Measurements from ENCODE around the gene NCK2. TPM values are rescaled to one million over a fixed set of nuclear protein-coding genes. Genes with fewer than 3 reads are reported as not detected.

NCK2 gene
- total and polyA plus RNA-seq, 2 experiments from 2014 or later = 72.6 to 100 TPM

GRCh38 chr2:105839793-105840192, 95.1 kb downstream of the NCK2 start:
- no peak for DNase-seq (ENCODE audit: low spot score)
- Histone ChIP-seq H3K4me3 (no peak overlapping the region), H4K20me1 (ENCODE audit: insufficient read depth, poor library complexity, severe bottlenecking) (peaks cover 31% of the 10 kb centered on the region), H3K4me2 (no peak overlapping the region), H3K9me3 (ENCODE audit: low read depth) (peaks cover 10% of the 10 kb centered on the region), H3K4me1 (ENCODE audit: insufficient read depth) (peaks cover 5% of the 10 kb centered on the region), H3K9me2 (replicated peaks; ENCODE audit: insufficient read depth) (no peaks in the 10 kb centered on the region), H3K27me3 (no peaks in the 10 kb centered on the region), H2AFZ (no peak overlapping the region), H3K27ac (no peak overlapping the region), H3K36me3 (replicated peaks; ENCODE audit: insufficient read depth, low read depth) (no peaks in the 10 kb centered on the region), H3K79me2 (peaks cover 100% of the 10 kb centered on the region)
- TF ChIP-seq EZH2 (IDR thresholded peaks at IDR 0.05; ENCODE audit: borderline replicate concordance) (no peak), CTCF (IDR thresholded peaks at IDR 0.05; ENCODE audit: poor library complexity) (no peak), EZH2phosphoT487 (IDR thresholded peaks at IDR 0.05; ENCODE audit: low read depth, severe bottlenecking, unreplicated experiment) (no peak)
- WGBS (ENCODE audit: low lambda C conversion rate, missing lambda C conversion rate) = 86% methylated on average over 4 of the region's 4 CpGs

GRCh38 chr2:105840933-105841332, 96.2 kb downstream of the NCK2 start:
- Histone ChIP-seq H4K20me1 (ENCODE audit: insufficient read depth, poor library complexity, severe bottlenecking) (peaks cover 28% of the 10 kb centered on the region), H3K4me3 (no peak overlapping the region), H3K79me2 (peaks cover 98% of the 10 kb centered on the region), H3K4me2 (no peak overlapping the region), H2AFZ (no peak overlapping the region), H3K4me1 (ENCODE audit: insufficient read depth) (peaks cover 5% of the 10 kb centered on the region), H3K9me3 (ENCODE audit: low read depth) (peaks cover 4% of the 10 kb centered on the region), H3K27me3 (no peaks in the 10 kb centered on the region), H3K36me3 (replicated peaks; ENCODE audit: insufficient read depth, low read depth) (no peaks in the 10 kb centered on the region), H3K27ac (no peak overlapping the region), H3K9me2 (replicated peaks; ENCODE audit: insufficient read depth) (no peaks in the 10 kb centered on the region)
- WGBS (ENCODE audit: low lambda C conversion rate, missing lambda C conversion rate) = 88% methylated on average over 4 of the region's 4 CpGs
- TF ChIP-seq EZH2 (IDR thresholded peaks at IDR 0.05; ENCODE audit: borderline replicate concordance) (no peak), CTCF (IDR thresholded peaks at IDR 0.05; ENCODE audit: poor library complexity) (no peak), EZH2phosphoT487 (IDR thresholded peaks at IDR 0.05; ENCODE audit: low read depth, severe bottlenecking, unreplicated experiment) (no peak)
- DNase-seq (ENCODE audit: low spot score) = no peak

- DNase-seq (ENCODE audit: low spot score) = no peak
- no peak overlapping the region for H2AFZ ChIP-seq
- TF ChIP-seq CTCF (IDR thresholded peaks at IDR 0.05; ENCODE audit: poor library complexity) (no peak), EZH2 (IDR thresholded peaks at IDR 0.05; ENCODE audit: borderline replicate concordance) (no peak), EZH2phosphoT487 (IDR thresholded peaks at IDR 0.05; ENCODE audit: low read depth, severe bottlenecking, unreplicated experiment) (no peak)
- no peaks in the 10 kb centered on the region for H3K9me2 ChIP-seq (replicated peaks; ENCODE audit: insufficient read depth)
- H3K27ac ChIP-seq = no peak overlapping the region
- H3K79me2 ChIP-seq = peaks cover 96% of the 10 kb centered on the region
- H3K4me1 ChIP-seq (ENCODE audit: insufficient read depth) = peaks cover 5% of the 10 kb centered on the region
- no peak overlapping the region for H3K4me2 ChIP-seq
- peaks cover 26% of the 10 kb centered on the region for H4K20me1 ChIP-seq (ENCODE audit: insufficient read depth, poor library complexity, severe bottlenecking)
- no peaks in the 10 kb centered on the region for H3K36me3 ChIP-seq (replicated peaks; ENCODE audit: insufficient read depth, low read depth)
- WGBS (ENCODE audit: low lambda C conversion rate, missing lambda C conversion rate) = 98% methylated on average over 2 of the region's 2 CpGs
- no peaks in the 10 kb centered on the region for H3K9me3 ChIP-seq (ENCODE audit: low read depth)
- no peak overlapping the region for H3K4me3 ChIP-seq
- H3K27me3 ChIP-seq = no peaks in the 10 kb centered on the region
These were observed 96.8 kb downstream of the NCK2 start for GRCh38 chr2:105841551-105841950.

GRCh38 chr2:105842555-105842954, 97.8 kb downstream of the NCK2 start:
- no peak overlapping the region for H3K4me2 ChIP-seq
- H3K4me1 ChIP-seq (ENCODE audit: insufficient read depth) = peaks cover 5% of the 10 kb centered on the region
- peaks cover 30% of the 10 kb centered on the region for H4K20me1 ChIP-seq (ENCODE audit: insufficient read depth, poor library complexity, severe bottlenecking)
- no peak for TF ChIP-seq EZH2phosphoT487 (IDR thresholded peaks at IDR 0.05; ENCODE audit: low read depth, severe bottlenecking, unreplicated experiment)
- no peak for TF ChIP-seq EZH2 (IDR thresholded peaks at IDR 0.05; ENCODE audit: borderline replicate concordance)
- TF ChIP-seq CTCF (IDR thresholded peaks at IDR 0.05; ENCODE audit: poor library complexity) = no peak
- DNase-seq (ENCODE audit: low spot score) = no peak
- WGBS (ENCODE audit: low lambda C conversion rate, missing lambda C conversion rate) = 85% methylated on average over 4 of the region's 4 CpGs
- no peaks in the 10 kb centered on the region for H3K36me3 ChIP-seq (replicated peaks; ENCODE audit: insufficient read depth, low read depth)
- H3K9me3 ChIP-seq (ENCODE audit: low read depth) = no peaks in the 10 kb centered on the region
- no peak overlapping the region for H3K4me3 ChIP-seq
- no peak overlapping the region for H3K27ac ChIP-seq
- H3K9me2 ChIP-seq (replicated peaks; ENCODE audit: insufficient read depth) = no peaks in the 10 kb centered on the region
- H3K79me2 ChIP-seq = peaks cover 96% of the 10 kb centered on the region
- H2AFZ ChIP-seq = no peak overlapping the region
- no peaks in the 10 kb centered on the region for H3K27me3 ChIP-seq
